H1 (cell line): ENCODE data around the gene TEX44. TPM values are rescaled to one million over a fixed set of nuclear protein-coding genes. Genes with fewer than 3 reads are reported as not detected.

ENCODE experiments used
- CTCF ChIA-PET: fragments of 300-600 bp; sonication (Branson Sonifier 250); formaldehyde crosslinking; loops from one replicate; lab custom pipeline; 2021; ENCODE audit not compliant: partially characterized antibody; lab: Charles Lee
- POLR2A ChIA-PET: fragments of 300-600 bp; sonication (Branson Sonifier 250); formaldehyde crosslinking; loops from one replicate; lab custom pipeline; 2021; ENCODE audit warnings: inconsistent platforms; ENCODE audit not compliant: partially characterized antibody; lab: Charles Lee
- DNase-seq, 2 experiments: peaks; one replicate each; pipeline versions ENCODE4 v3.0.0 to v3.0.0-alpha.2; 2010 to 2022; ENCODE audit warnings: low spot score in 2 of 2, low read depth in 1 of 2, mixed read lengths in 1 of 2
- FAIRE-seq: peaks from 2 replicates; lab custom pipeline; 2011; peaks lifted over from hg19 to GRCh38; lab: Jason Lieb, UNC
- H2AFZ ChIP-seq: 2 replicates; pipeline ENCODE4 v1.8.1; 2012; ENCODE audit warnings: low read length, inconsistent platforms
- H2AK5ac ChIP-seq: 2 replicates; pipeline ENCODE4 v1.6.1; 2013; ENCODE audit warnings: low read depth, low read length
- H2BK120ac ChIP-seq: replicated peaks from 2 replicates; pipeline ENCODE3; 2013; ENCODE audit warnings: low read depth, low read length, inconsistent platforms
- H2BK12ac ChIP-seq: 2 replicates; pipeline ENCODE4 v1.6.1; 2013; ENCODE audit warnings: low read depth, low read length
- H2BK15ac ChIP-seq: 2 replicates; pipeline ENCODE4 v1.6.1; 2013; ENCODE audit warnings: low read length
- H2BK20ac ChIP-seq: 2 replicates; pipeline ENCODE4 v1.6.1; 2013; ENCODE audit warnings: low read length
- H2BK5ac ChIP-seq: 2 replicates; pipeline ENCODE4 v1.6.1; 2013; ENCODE audit warnings: low read depth, low read length
- H3K14ac ChIP-seq: 2 replicates; pipeline ENCODE4 v1.6.1; 2013; ENCODE audit warnings: inconsistent platforms; ENCODE audit not compliant: insufficient read length
- H3K18ac ChIP-seq: 2 replicates; pipeline ENCODE4 v1.6.1; 2013; ENCODE audit warnings: low read length; ENCODE audit errors: extremely low read depth
- H3K23ac ChIP-seq: 2 replicates; pipeline ENCODE4 v1.6.1; 2013; ENCODE audit warnings: inconsistent platforms; ENCODE audit not compliant: insufficient read length
- H3K23me2 ChIP-seq: 2 replicates; pipeline ENCODE4 v1.6.1; 2013; ENCODE audit warnings: low read depth, low read length
- H3K27ac ChIP-seq: 2 replicates; pipeline ENCODE4 v1.6.1; 2011; ENCODE audit warnings: low read depth, low read length, inconsistent platforms
- H3K27me3 ChIP-seq, 4 experiments: replicated peaks in 1 of 4; 1 replicate in 1 of 4; 2 replicates in 3 of 4; pipeline versions ENCODE4 v1.6.1 to v1.8.1; 2011 to 2013; ENCODE audit warnings: low read length in 3 of 4, mild to moderate bottlenecking in 3 of 4, inconsistent platforms in 2 of 4, mixed read lengths in 2 of 4, moderate library complexity in 1 of 4; ENCODE audit not compliant: control insufficient read depth in 3 of 4, insufficient read depth in 3 of 4; ENCODE audit errors: extremely low read depth in 1 of 4
- H3K36me3 ChIP-seq, 4 experiments: 2 replicates each; pipeline versions ENCODE4 v1.6.1 to v1.8.1; 2011 to 2013; ENCODE audit warnings: mild to moderate bottlenecking in 4 of 4, low read length in 3 of 4, moderate library complexity in 2 of 4, control low read depth in 1 of 4, inconsistent platforms in 1 of 4; ENCODE audit not compliant: insufficient read depth in 4 of 4, control insufficient read depth in 2 of 4
- H3K4ac ChIP-seq: replicated peaks from 2 replicates; pipeline ENCODE3; 2013; ENCODE audit warnings: low read length, low read depth, mixed read lengths, inconsistent platforms; ENCODE audit not compliant: insufficient read length
- H3K4me1 ChIP-seq, 4 experiments: replicated peaks in 1 of 4; 1 replicate in 1 of 4; 2 replicates in 3 of 4; pipeline versions ENCODE4 v1.6.1 to v1.8.1; 2011 to 2013; ENCODE audit warnings: low read length in 3 of 4, inconsistent platforms in 2 of 4, mixed read lengths in 1 of 4; ENCODE audit not compliant: insufficient read depth in 4 of 4, control insufficient read depth in 3 of 4
- H3K4me2 ChIP-seq, 2 experiments: 2 replicates each; pipeline versions ENCODE4 v1.6.1 to v1.8.1; 2011 to 2013; ENCODE audit warnings: low read depth in 2 of 2, low read length in 2 of 2, control low read depth in 1 of 2, inconsistent platforms in 1 of 2, mild to moderate bottlenecking in 1 of 2; ENCODE audit not compliant: insufficient read depth in 1 of 2
- H3K4me3 ChIP-seq, 4 experiments: fragments of 200-600, 300-600 bp in 1 of 4; sonication (generic), shearing (Covaris generic), sonication (Bioruptor Twin) in 1 of 4; 2 replicates each; pipeline versions ENCODE4 v1.5.1 to v1.8.1; 2011 to 2016; ENCODE audit warnings: low read length in 4 of 4, low read depth in 3 of 4, control low read depth in 2 of 4, inconsistent platforms in 2 of 4, mild to moderate bottlenecking in 2 of 4, mixed read lengths in 1 of 4, moderate library complexity in 1 of 4; ENCODE audit not compliant: insufficient read depth in 2 of 4; ENCODE audit errors: extremely low read depth in 1 of 4
- H3K56ac ChIP-seq: replicated peaks from 2 replicates; pipeline ENCODE3; 2013; ENCODE audit warnings: low read depth, mild to moderate bottlenecking, mixed read lengths, low read length, inconsistent platforms; ENCODE audit not compliant: insufficient read length
- H3K79me1 ChIP-seq: 2 replicates; pipeline ENCODE4 v1.6.1; 2013; ENCODE audit warnings: low read depth, low read length, control low read depth
- H3K79me2 ChIP-seq, 2 experiments: 2 replicates each; pipeline versions ENCODE4 v1.6.1 to v1.8.1; 2012 to 2013; ENCODE audit warnings: low read length in 2 of 2, mild to moderate bottlenecking in 2 of 2, inconsistent platforms in 1 of 2; ENCODE audit not compliant: insufficient read depth in 2 of 2, control insufficient read depth in 1 of 2
- H3K9ac ChIP-seq, 4 experiments: replicated peaks in 1 of 4; 1 replicate in 1 of 4; 2 replicates in 3 of 4; pipeline versions ENCODE4 v1.6.1 to v1.8.1; 2011 to 2013; ENCODE audit warnings: low read depth in 3 of 4, low read length in 3 of 4, control low read depth in 2 of 4, mild to moderate bottlenecking in 2 of 4, moderate library complexity in 2 of 4, inconsistent platforms in 1 of 4; ENCODE audit errors: extremely low read depth in 1 of 4
- H3K9me3 ChIP-seq, 2 experiments: 2 replicates each; pipeline versions ENCODE4 v1.6.1 to v1.8.1; 2012 to 2013; ENCODE audit warnings: mild to moderate bottlenecking in 2 of 2, moderate library complexity in 2 of 2, control low read depth in 1 of 2, inconsistent platforms in 1 of 2, low read depth in 1 of 2, low read length in 1 of 2, mixed read lengths in 1 of 2; ENCODE audit not compliant: insufficient read depth in 2 of 2
- H4K20me1 ChIP-seq, 2 experiments: replicated peaks in 1 of 2; 2 replicates each; pipeline versions ENCODE3 to v1.8.1; 2011 to 2013; ENCODE audit warnings: inconsistent platforms in 2 of 2, low read length in 2 of 2, mild to moderate bottlenecking in 1 of 2; ENCODE audit not compliant: insufficient read depth in 2 of 2, control insufficient read depth in 1 of 2
- H4K5ac ChIP-seq: 2 replicates; pipeline ENCODE4 v1.6.1; 2013; ENCODE audit warnings: low read length, low read depth, mixed read lengths, inconsistent platforms; ENCODE audit not compliant: insufficient read length
- H4K8ac ChIP-seq: 2 replicates; pipeline ENCODE4 v1.8.0; 2013; ENCODE audit warnings: mild to moderate bottlenecking, moderate library complexity, low read length, inconsistent platforms; ENCODE audit not compliant: insufficient read depth; ENCODE audit errors: extremely low read depth
- H4K91ac ChIP-seq: replicated peaks from 2 replicates; pipeline ENCODE3; 2013; ENCODE audit warnings: low read length, mixed read lengths, inconsistent platforms; ENCODE audit not compliant: insufficient read length
- BACH1 ChIP-seq: IDR thresholded peaks from 2 replicates; pipeline ENCODE4 v1.6.1; 2012; ENCODE audit warnings: low read length, improper control_type of control experiment
- CREB1 ChIP-seq: IDR thresholded peaks from 2 replicates; pipeline ENCODE4 v1.6.1; 2012; ENCODE audit warnings: inconsistent platforms
- GABPA ChIP-seq: IDR thresholded peaks from 2 replicates; pipeline ENCODE4 v1.6.1; 2011; ENCODE audit warnings: mild to moderate bottlenecking, low read length, moderate library complexity, borderline replicate concordance; ENCODE audit not compliant: insufficient read depth
- HDAC2 ChIP-seq, 2 experiments: fragments of 300-600 bp in 1 of 2; sonication (generic) in 1 of 2; IDR thresholded peaks; 2 replicates each; pipeline ENCODE4 v1.6.1; 2011 to 2012; ENCODE audit warnings: low read depth in 2 of 2, low read length in 2 of 2, mild to moderate bottlenecking in 2 of 2, moderate library complexity in 2 of 2, borderline replicate concordance in 1 of 2, inconsistent platforms in 1 of 2
- RNF2 ChIP-seq: fragments of 200-900, 300-1000 bp; sonication (generic); IDR thresholded peaks from 2 replicates; pipeline ENCODE4 v1.7.1; 2016; ENCODE audit warnings: borderline replicate concordance, low read depth, mild to moderate bottlenecking, antibody characterized with exemption, low read length; ENCODE audit not compliant: poor library complexity, severe bottlenecking; ENCODE audit errors: missing control alignments
- SIRT6 ChIP-seq: IDR thresholded peaks from one replicate; pipeline ENCODE4 v1.7.1; 2012; ENCODE audit warnings: low read length, inconsistent platforms
- SUZ12 ChIP-seq: fragments of 200-600 bp; sonication (generic); IDR thresholded peaks from 2 replicates; pipeline ENCODE4 v1.6.1; 2012; ENCODE audit warnings: mild to moderate bottlenecking, inconsistent platforms, low read length, moderate library complexity, mixed read lengths
- TBP ChIP-seq: IDR thresholded peaks from 2 replicates; pipeline ENCODE4 v1.6.1; 2011; ENCODE audit warnings: low read depth, low read length, improper control_type of control experiment
- USF2 ChIP-seq: IDR thresholded peaks from 2 replicates; pipeline ENCODE4 v1.6.1; 2011; ENCODE audit warnings: low read length, improper control_type of control experiment
- WGBS, 2 experiments: shearing (Covaris generic) in 1 of 2; methylation state at CpG; one replicate each; pipeline versions ENCODE4 v1.1.6 to v1.1.7; 2013 to 2015; ENCODE audit warnings: low lambda C conversion rate in 2 of 2, mixed read lengths in 2 of 2, inconsistent platforms in 1 of 2, low coverage in 1 of 2, missing lambda C conversion rate in 1 of 2; ENCODE audit not compliant: insufficient replicate concordance in 2 of 2, insufficient coverage in 1 of 2, insufficient read length in 1 of 2; ENCODE audit errors: extremely low coverage in 1 of 2, missing lambda C conversion rate in 1 of 2; 5-methylcytosine and 5-hydroxymethylcytosine counted together
- polyA plus RNA-seq, 7 experiments: library from polyadenylated mRNA; depleted of rRNA in 3 of 7; stranded (reverse) in 5 of 7; unstranded in 2 of 7; fragments of >200 nt in 5 of 7; fragments of 200-250 nt in 2 of 7; gene quantifications; 1 replicate in 5 of 7; 2 replicates in 1 of 7; 4 replicates in 1 of 7; pipeline versions ENCODE4 v1.2.1 to v1.2.3, GENCODE V29; 2011 to 2013; ENCODE audit warnings: missing spikeins in 2 of 7, mixed read lengths in 2 of 7
- total RNA-seq: library from RNA; stranded (reverse); fragmentation: NEBNext Ultra II Directional; extraction: Animal tissue kit (Norgen Biotek cat#: 25700); gene quantifications from 2 replicates; pipeline ENCODE4 v1.2.1, GENCODE V29; 2021

The TEX44 gene
- total and polyA plus RNA-seq, 2 of the 8 experiments (the other 6 are each of a cell fraction or from before 2014, with no cell fraction given): not detected

- Histone ChIP-seq H2BK15ac (no peak overlapping the region), H3K23ac (no peak overlapping the region), H3K14ac (no peak overlapping the region), H3K23me2 (no peaks in the 10 kb centered on the region), H3K4ac (no peak overlapping the region), H4K5ac (no peak overlapping the region), H4K20me1 (no peaks in the 10 kb centered on the region), H3K79me1 (no peaks in the 10 kb centered on the region), H3K9me3 (peaks cover 0 to 11% of the 10 kb centered on the region in 2 experiments; a peak in 2 of 4 replicates), H2BK120ac (no peak overlapping the region), H3K4me2 (no peak overlapping the region), H3K56ac (no peak overlapping the region), H3K27me3 (no peaks in the 10 kb centered on the region; a peak in 1 of 7 replicates), H3K4me1 (no peaks in the 10 kb centered on the region; a peak in 1 of 7 replicates), H3K9ac (no peak overlapping the region), H3K4me3 (no peak overlapping the region), H2BK5ac (no peak overlapping the region), H3K27ac (no peak overlapping the region), H3K36me3 (no peaks in the 10 kb centered on the region), H4K91ac (no peak overlapping the region), H3K18ac (no peak overlapping the region), H2BK12ac (no peak overlapping the region), H4K8ac (no peak overlapping the region), H3K79me2 (no peaks in the 10 kb centered on the region), H2AFZ (no peak overlapping the region), H2BK20ac (no peak overlapping the region), H2AK5ac (no peak overlapping the region)
- POLR2A ChIA-PET: interaction anchor here (1.3 kb wide), 1 partner anchor 92 kb away, joined by 3 read pairs; the partner anchor contains the start of gene NCL
- TF ChIP-seq RNF2: no peak
- no peak for TF ChIP-seq USF2
- TF ChIP-seq TBP: no peak
- no peak for TF ChIP-seq SUZ12
- no peak for TF ChIP-seq GABPA
- no peak for TF ChIP-seq BACH1
- no peak for TF ChIP-seq SIRT6
- no peak for TF ChIP-seq CREB1
- no peak for TF ChIP-seq HDAC2 (IDR thresholded peaks at IDR 0.05; ENCODE audit: borderline replicate concordance in 1 of 2, low read depth in 2 of 2, low read length in 2 of 2)
- CTCF ChIA-PET: interaction anchor here (1.1 to 7.2 kb wide), 12 partner anchors 10 to 138 kb away, joined by 3 to 49 read pairs (median 6); partner anchors contain the start of gene NMUR1
- WGBS, 2 experiments: 95% methylated on average over 7 of the region's 7 CpGs; no CpG with 5 or more reads in 1 of the 2 experiments
- no peak for FAIRE-seq
- no peak for DNase-seq
Observed at GRCh38 chr2:231556981-231557380, 35.7 kb upstream of the TEX44 start.
